ENCODE data around the gene PITPNB.

PITPNB gene

GRCh38 chr22:27809226-27809603, 109.8 kb downstream of the PITPNB start:
- no peak for DNase-seq (ENCODE audit: low read depth)
- Histone ChIP-seq H3K4me1 (ENCODE audit: control insufficient read depth, insufficient read depth, low read length) (peaks cover 18% of the 10 kb centered on the region), H3K4me3 (ENCODE audit: low read length) (no peak overlapping the region), H3K27me3 (replicated peaks; ENCODE audit: control insufficient read depth, insufficient read depth, low read length) (no peaks in the 10 kb centered on the region), H3K9me3 (ENCODE audit: control insufficient read depth, low read length) (no peaks in the 10 kb centered on the region), H3K36me3 (ENCODE audit: control insufficient read depth, insufficient read depth, low read length, severe bottlenecking) (no peaks in the 10 kb centered on the region), H3K9ac (ENCODE audit: low read length) (no peak overlapping the region)

- Histone ChIP-seq H3K4me3 (ENCODE audit: low read length) (no peak overlapping the region), H3K9me3 (ENCODE audit: control insufficient read depth, low read length) (no peaks in the 10 kb centered on the region), H3K9ac (ENCODE audit: low read length) (no peak overlapping the region), H3K36me3 (ENCODE audit: control insufficient read depth, insufficient read depth, low read length, severe bottlenecking) (no peaks in the 10 kb centered on the region), H3K4me1 (ENCODE audit: control insufficient read depth, insufficient read depth, low read length) (peaks cover 18% of the 10 kb centered on the region), H3K27me3 (replicated peaks; ENCODE audit: control insufficient read depth, insufficient read depth, low read length) (no peaks in the 10 kb centered on the region)
- no peak for DNase-seq (ENCODE audit: low read depth)
These were observed 110.4 kb downstream of the PITPNB start for GRCh38 chr22:27808451-27809225.

DNA sequence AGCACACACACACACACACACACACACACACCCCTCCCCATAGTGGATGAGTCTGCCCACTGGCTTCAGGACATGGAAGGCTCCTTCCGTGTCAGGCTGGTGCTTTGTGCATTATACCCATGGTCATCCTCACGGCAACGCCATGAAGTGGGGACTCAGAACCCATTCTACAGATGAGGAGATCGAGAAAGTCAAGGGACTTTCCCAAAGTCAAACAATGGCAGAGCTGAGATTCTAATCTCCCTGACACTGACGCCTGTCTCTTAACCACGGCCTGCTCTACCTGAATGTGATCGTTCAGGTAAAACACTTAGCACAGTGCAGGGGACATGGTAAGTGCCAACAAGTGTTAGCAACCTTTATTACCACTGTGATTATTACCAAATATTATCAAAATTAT, 113.2 kb downstream of the PITPNB start:
- Histone ChIP-seq H3K9ac (ENCODE audit: low read length) (no peak overlapping the region), H3K4me3 (ENCODE audit: low read length) (no peak overlapping the region), H3K4me1 (ENCODE audit: control insufficient read depth, insufficient read depth, low read length) (peaks cover 12% of the 10 kb centered on the region), H3K9me3 (ENCODE audit: control insufficient read depth, low read length) (no peaks in the 10 kb centered on the region), H3K36me3 (ENCODE audit: control insufficient read depth, insufficient read depth, low read length, severe bottlenecking) (no peaks in the 10 kb centered on the region), H3K27me3 (replicated peaks; ENCODE audit: control insufficient read depth, insufficient read depth, low read length) (no peaks in the 10 kb centered on the region)
- DNase-seq (ENCODE audit: low read depth) = no peak

GRCh38 chr22:27804470-27805297, 114.4 kb downstream of the PITPNB start:
- H3K27me3 ChIP-seq (replicated peaks; ENCODE audit: control insufficient read depth, insufficient read depth, low read length) = no peaks in the 10 kb centered on the region
- no peak overlapping the region for H3K4me3 ChIP-seq (ENCODE audit: low read length)
- peak; percentile 91 for DNase-seq (ENCODE audit: low read depth)
- no peaks in the 10 kb centered on the region for H3K9me3 ChIP-seq (ENCODE audit: control insufficient read depth, low read length)
- no peak overlapping the region for H3K9ac ChIP-seq (ENCODE audit: low read length)
- no peaks in the 10 kb centered on the region for H3K36me3 ChIP-seq (ENCODE audit: control insufficient read depth, insufficient read depth, low read length, severe bottlenecking)
- peaks cover 8% of the 10 kb centered on the region for H3K4me1 ChIP-seq (ENCODE audit: control insufficient read depth, insufficient read depth, low read length)

DNA sequence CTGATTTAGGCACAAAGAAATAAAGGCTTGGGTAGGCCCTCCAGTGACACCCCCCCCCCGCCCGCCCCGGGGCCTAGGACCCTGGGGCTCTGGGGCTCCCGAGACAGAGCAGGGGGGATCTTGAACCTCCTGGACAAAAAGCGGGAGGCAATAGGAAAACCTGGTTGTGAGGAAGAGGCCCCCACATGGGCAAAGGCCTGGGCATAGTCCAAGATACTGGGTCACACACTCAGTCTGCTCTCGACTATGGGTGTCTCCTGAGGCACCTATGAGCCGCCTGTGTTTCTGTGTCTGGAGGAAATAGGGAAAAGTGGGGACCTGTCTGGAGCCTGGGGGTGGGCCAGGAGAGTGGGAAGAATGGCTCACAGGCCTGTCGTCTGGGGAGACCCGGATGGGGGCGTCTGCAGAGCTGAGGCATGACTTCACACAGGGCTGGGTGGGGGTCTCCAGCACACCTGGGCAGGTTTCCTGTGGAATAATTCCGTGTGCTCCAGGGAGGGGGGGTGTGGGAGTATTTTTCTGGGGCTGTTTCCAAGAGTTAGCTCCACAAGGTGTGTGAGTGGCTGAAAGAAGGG, 115.1 kb downstream of the PITPNB start:
- Histone ChIP-seq H3K4me1 (ENCODE audit: control insufficient read depth, insufficient read depth, low read length) (peaks cover 10% of the 10 kb centered on the region), H3K9me3 (ENCODE audit: control insufficient read depth, low read length) (no peaks in the 10 kb centered on the region), H3K4me3 (ENCODE audit: low read length) (no peak overlapping the region), H3K9ac (ENCODE audit: low read length) (no peak overlapping the region), H3K36me3 (ENCODE audit: control insufficient read depth, insufficient read depth, low read length, severe bottlenecking) (no peaks in the 10 kb centered on the region), H3K27me3 (replicated peaks; ENCODE audit: control insufficient read depth, insufficient read depth, low read length) (no peaks in the 10 kb centered on the region)
- no peak for DNase-seq (ENCODE audit: low read depth)

DNA sequence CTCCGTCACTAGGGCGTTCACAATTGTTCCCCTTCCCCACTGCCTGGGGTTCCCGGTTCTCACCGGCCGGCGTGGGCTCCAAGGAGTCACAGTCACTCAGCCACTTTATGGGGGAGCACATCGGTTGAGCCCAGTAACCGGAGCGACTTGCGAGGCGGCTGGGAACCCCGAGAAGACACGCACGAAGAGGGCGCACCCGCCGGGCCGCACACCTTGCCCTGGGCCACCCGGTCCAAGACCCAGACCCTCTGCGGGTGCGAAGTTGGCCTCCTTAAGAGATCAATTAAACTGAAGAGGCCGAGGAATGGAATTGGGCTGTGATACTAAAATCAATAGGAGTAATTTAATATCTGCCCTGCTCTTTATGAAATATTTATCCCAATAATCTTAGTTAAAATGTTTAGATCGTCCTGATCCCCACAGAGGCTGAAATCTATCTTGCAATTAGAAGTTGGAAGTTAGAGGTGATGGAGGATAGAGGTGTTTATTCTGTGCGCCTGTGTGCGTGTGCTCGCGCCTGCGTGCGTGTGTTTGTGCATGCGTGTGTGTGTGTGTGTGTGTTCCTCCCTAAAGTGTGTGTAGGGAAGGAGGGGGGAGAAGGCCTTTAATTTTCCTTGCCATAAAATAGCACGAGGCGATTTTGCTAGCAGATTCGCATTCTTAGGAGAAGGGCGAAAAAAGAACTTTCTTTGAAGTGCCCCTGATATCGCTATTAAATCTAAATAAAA, 116.5 kb downstream of the PITPNB start:
- Histone ChIP-seq H3K4me3 (ENCODE audit: low read length) (peak overlapping the region; percentile 88), H3K27me3 (replicated peaks; ENCODE audit: control insufficient read depth, insufficient read depth, low read length) (no peaks in the 10 kb centered on the region), H3K36me3 (ENCODE audit: control insufficient read depth, insufficient read depth, low read length, severe bottlenecking) (no peaks in the 10 kb centered on the region), H3K9me3 (ENCODE audit: control insufficient read depth, low read length) (no peaks in the 10 kb centered on the region), H3K9ac (ENCODE audit: low read length) (peak overlapping the region; percentile 87), H3K4me1 (ENCODE audit: control insufficient read depth, insufficient read depth, low read length) (peaks cover 10% of the 10 kb centered on the region)
- DNase-seq (ENCODE audit: low read depth) = no peak
